GM19043 (cell line): Measurements from ENCODE around the gene ABCA7.
A peak's percentile ranks its signal among the peaks of the same experiment; 100 is the strongest.
"Not testable (repeated sequence)": the region's sequence is repeated elsewhere in the genome, so short reads cannot be mapped to it uniquely, and the experiment has no call there.

ENCODE experiments used
- ATAC-seq: cut with Tn5 transposase; IDR thresholded peaks from one replicate; pipeline ENCODE4 v1.9.1; 2021; ENCODE audit warnings: low read depth; ENCODE audit not compliant: unreplicated experiment

Gene ABCA7

GRCh38 chr19:1017115-1017905 lies 22.6 kb upstream of the ABCA7 start:
- ATAC-seq: no peak

DNA sequence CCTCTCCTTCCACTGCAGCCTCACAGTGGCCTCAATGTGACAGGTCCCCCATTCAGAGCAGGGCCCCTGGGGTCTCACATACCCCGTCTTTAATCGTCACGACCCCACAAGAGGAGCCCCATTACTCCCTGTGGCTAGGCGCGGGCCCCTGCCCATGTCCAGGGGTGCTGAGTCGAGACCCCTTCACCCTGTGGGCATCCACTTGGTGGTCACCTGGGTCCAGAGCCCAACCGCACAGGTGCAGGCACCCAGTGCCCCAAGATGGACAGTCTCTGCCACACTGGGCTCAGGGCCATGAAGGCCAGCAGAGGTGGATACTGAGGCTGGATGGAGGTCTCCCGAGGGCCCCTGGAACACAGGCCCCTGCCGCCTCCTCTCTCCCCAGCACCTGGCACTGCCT lies 22.0 kb upstream of the ABCA7 start:
- ATAC-seq: no peak

GRCh38 chr19:1018393-1018792 lies 21.5 kb upstream of the ABCA7 start:
- no peak for ATAC-seq

DNA sequence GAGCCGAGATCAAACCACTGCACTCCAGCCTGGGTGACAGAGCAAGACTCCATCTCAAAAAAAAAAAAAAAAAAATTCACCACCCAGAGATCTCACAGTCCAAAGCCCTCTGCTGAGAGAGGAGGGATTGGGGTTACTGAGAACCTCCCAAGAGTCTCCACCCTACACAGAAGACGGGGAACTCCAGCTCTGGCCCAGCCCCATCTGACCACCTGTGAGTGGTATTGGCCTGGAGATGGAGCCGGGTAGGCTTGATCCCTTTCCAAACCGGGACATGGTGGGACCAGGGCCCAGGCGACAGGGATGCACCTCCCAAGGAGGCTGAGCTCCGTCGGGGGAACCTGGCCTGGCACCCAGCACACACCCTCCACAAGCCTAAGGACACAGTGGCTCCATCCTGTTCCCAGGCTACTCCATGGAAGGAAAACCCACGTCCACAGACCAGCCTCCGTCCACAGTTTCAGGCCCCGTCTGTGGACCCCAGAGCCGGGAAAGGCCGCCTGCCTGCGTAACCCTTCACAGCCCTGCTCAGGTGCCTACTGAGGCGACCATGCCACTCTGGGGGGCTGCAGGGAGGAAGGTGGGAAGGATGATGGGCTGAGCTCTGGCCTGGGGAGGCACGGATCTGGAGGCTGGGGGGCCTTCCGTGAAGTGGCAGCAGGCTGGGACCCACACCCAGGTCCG lies 20.8 kb upstream of the ABCA7 start:
- ATAC-seq: no peak

DNA sequence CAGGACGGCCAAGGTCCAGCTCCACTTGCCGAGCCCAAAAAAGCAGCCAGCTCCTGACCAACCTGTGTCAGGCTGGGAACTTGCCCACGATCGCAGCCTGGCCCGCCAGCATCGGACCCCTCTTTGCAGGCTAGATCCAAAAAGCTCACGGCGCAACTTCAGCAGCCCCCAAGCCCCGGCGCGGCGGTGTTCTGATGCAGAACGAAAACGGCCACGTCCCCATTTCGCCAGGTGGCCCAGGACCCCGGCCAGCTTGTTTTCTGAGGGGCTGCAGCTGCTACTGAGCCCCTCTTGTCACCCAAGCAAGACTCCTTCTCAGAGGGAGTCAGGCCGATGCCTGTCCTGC lies 20.3 kb upstream of the ABCA7 start:
- ATAC-seq: no peak

- no peak for ATAC-seq
These were observed 19.7 kb upstream of the ABCA7 start for GRCh38 chr19:1019980-1020867.

DNA sequence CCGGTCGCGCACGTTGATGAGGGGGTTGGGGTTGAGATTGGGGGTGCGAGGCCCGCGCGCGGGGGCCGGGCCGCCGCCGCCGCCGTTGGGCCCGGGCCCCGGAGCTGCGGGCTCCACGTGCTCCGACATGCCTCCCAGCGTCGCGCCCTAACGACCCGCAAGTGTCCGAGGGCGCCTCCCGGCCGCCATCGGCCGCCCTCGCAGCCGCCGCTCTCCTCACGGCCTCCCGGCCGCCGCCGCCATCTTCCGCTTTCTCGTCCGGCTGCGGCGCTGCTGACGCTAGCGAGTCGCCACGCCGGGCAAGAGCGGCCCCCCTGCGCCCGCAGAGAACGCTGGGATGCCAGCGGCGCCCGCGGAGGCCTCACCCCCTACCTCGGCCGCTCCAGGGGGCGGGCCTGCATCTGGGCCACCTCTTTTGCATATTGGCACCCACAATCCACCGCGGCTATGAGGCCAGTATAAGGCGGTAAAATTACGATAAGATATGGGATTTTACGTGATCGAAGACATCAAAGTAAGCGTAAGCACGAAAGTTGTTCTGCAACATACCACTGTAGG lies 19.0 kb upstream of the ABCA7 start, which contains the start of gene TMEM259:
TMEM259 (minus strand) TSS at position 256 of the 558 bp plus-strand sequence; CDS start at position 129, 127 bp downstream.
- ATAC-seq: peak; percentile 80

- not testable (repeated sequence) for ATAC-seq
These were observed 16.1 kb upstream of the ABCA7 start for GRCh38 chr19:1023883-1024188.

GRCh38 chr19:1025080-1025479 lies 14.8 kb upstream of the ABCA7 start:
- ATAC-seq: not testable (repeated sequence)

- no peak for ATAC-seq
These were observed 13.7 kb upstream of the ABCA7 start, which contains the start of gene CNN2 for GRCh38 chr19:1025960-1026782. CNN2 (plus strand) TSS chr19:1026608; CDS start chr19:1026662, 54 bp downstream.

DNA sequence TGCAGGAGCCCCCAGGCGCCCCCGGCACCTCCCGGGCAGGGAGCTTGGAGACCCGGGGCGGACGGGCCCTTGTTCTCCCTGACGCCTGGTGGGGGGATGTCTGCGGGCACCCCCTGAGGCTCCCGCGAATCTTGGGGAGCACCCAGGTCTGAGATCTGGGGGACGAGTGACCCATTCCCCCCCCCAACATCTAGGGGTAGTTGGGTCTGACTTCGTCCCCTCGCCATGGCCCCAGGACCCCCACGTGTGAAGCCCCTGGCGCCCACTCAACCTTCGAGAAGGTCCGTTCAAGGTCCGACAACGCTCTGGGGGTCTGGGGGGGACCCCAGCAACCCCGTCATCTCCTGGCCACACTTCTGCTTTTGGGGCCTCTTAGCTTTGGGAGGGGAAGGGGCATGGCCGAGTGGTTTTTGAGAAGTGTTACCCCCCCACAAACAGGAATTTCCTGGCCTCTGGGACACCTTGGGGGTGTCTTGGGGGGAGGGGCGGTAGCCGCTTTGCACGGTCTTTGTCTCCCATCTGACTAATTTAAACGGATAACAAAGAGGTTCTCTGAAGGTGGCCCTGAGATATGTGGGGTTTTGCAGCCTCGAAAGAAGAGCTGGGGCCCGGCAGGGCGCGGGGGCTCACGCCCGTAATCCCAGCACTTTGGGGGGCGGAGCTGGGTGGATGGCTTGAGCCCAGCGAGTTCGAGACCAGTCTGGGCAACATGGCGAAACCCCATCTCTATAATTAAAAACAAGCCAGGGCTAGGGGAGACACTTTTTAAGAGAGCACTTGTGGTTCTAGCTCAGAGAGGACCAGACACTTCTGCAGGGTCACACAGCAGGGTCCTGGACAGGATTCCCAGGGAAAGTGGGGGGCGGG lies 12.9 kb upstream of the ABCA7 start:
- no peak for ATAC-seq

DNA sequence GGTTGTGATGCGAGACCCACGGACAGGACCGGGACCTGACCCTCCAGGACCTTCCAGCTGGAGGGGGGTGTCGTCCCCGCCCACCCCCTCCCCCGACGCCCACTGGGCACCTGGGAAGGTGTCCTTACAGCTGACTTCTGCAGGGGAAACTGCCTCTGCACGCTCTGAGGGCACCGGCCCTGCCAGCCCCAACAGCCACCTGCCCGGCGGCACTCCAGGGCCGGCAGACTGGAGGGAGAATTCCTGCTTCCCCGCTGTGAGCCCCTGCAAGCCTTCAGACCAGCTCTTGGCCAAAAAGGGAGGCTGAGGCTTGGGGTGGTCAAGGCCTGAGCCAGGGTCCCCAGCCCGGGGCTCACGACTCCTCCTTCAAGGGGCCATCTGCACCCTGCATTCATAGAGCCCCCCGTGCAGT lies 12.3 kb upstream of the ABCA7 start:
- ATAC-seq: no peak

DNA sequence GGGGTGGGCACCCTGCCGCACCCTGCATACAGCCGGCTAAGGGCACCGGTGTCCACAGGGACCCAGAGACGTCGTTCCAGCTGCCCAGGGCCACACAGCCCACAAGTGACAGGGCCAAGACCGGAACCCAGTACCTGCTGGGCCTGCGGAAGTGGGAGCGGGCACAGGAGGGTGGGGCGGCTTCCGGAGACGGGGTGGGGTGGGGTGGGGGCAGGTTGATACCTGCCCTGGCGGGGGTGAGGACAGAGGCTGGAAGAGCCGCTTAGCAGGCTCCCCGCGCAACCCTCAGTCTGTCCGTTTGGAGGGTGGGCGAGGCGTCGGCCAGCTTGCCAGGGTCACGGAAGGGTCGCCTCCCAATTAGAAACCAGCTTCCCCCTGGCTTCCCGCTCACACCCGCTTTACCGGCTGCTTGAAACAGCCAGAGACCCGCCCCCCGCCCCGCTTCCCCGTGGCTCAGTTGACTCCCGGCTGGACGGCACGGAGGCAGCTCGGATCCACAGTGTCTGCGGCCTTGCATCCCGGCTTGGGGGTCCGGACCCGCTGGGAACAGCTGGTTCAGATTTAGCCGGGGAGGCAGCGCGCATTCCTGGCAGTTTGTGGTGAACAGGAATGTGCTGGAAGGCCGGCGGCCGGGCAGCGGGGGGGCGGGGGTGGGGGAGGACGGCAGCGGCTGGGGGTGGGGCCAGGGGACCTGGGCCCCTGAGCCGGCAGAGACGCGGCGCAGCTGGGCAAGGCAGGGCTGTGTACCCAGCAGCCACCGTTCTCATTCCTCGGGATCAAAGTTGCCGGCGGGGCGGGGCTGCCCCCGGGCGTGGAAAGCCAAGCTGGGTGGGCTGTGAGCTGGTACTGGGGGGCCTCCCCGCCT lies 11.6 kb upstream of the ABCA7 start:
- ATAC-seq: no peak

- no peak for ATAC-seq
These were observed 7.5 kb upstream of the ABCA7 start for GRCh38 chr19:1032264-1032867.

- no peak for ATAC-seq
These were observed 3.8 kb upstream of the ABCA7 start for GRCh38 chr19:1035998-1036621.

GRCh38 chr19:1037621-1038064 lies 2.3 kb upstream of the ABCA7 start:
- no peak for ATAC-seq

DNA sequence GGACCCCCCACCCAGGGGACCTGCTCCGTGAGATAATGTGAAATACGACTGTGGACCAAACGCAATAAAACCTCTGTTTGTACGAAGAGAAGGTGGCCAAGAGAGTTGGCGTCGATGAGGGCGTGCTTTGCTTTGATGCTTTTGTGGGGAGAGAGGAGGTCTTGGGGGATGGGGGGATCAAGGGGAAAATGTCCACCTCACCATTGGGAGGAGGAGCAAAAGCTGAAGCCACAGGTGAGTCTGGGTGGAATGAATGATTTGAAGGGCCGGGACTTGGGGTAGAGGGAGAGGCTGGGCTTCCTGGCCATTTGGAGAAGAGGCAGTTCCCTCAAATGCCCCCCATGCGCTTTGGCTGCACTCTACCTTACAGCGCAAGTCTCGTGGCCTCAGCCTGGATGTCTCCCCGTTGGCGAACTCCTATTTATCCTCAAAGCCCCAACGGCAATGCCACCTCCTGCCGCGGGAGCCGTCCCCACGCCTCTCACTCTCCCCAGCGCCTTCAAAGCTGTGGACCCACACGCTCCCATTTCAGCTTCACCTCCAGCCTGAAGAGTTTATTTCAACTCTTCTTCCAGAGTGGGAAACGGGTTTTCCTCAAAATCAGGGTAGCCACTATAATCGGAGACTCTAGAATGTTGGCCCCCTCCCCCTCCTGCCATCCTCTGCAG lies 795 bp upstream of the ABCA7 start:
- no peak for ATAC-seq
